ENCODE data around the gene PAAF1.
"Not testable (repeated sequence)": the region's sequence is repeated elsewhere in the genome, so short reads cannot be mapped to it uniquely, and the experiment has no call there.

Gene PAAF1

GRCh38 chr11:73876424-73877310, at the start of gene PAAF1, which contains the start of gene COA4:
Gene PAAF1 (plus strand): TSS chr11:73876999. CDS start chr11:73877022, 23 bp downstream.
Gene COA4 (minus strand): TSS chr11:73876846. CDS start chr11:73873378, 3,468 bp downstream.
- DNase-seq = peak; percentile 61 to 97 (median 90)

GRCh38 chr11:73830261-73830660, 46.5 kb upstream of the PAAF1 start:
- DNase-seq = no peak

- no peak for DNase-seq
Observed at GRCh38 chr11:73833067-73833466, 43.7 kb upstream of the PAAF1 start.

- peak in 4 of 51 donors; percentile 2 to 4 (median 4) for DNase-seq
Observed at GRCh38 chr11:73838443-73839122, 38.2 kb upstream of the PAAF1 start.

GRCh38 chr11:73839123-73839457, 37.7 kb upstream of the PAAF1 start:
- DNase-seq = no peak

GRCh38 chr11:73851046-73851764, 25.6 kb upstream of the PAAF1 start:
- no peak for DNase-seq

GRCh38 chr11:73852049-73852448, 24.8 kb upstream of the PAAF1 start:
- no peak for DNase-seq

GRCh38 chr11:73854680-73855079, 22.1 kb upstream of the PAAF1 start:
- no peak for DNase-seq

- DNase-seq = peak in 30 of 51 donors; percentile 4 to 90 (median 21)
Observed at GRCh38 chr11:73856031-73856567, 20.7 kb upstream of the PAAF1 start.

- no peak for DNase-seq
Observed at GRCh38 chr11:73859671-73860070, 17.1 kb upstream of the PAAF1 start.

- no peak for DNase-seq
Observed at GRCh38 chr11:73860202-73860601, 16.6 kb upstream of the PAAF1 start.

- DNase-seq = no peak
Observed at GRCh38 chr11:73862986-73863385, 13.8 kb upstream of the PAAF1 start.

- DNase-seq = no peak
Observed at GRCh38 chr11:73866095-73866579, 10.7 kb upstream of the PAAF1 start.

- no peak for DNase-seq
Observed at GRCh38 chr11:73866586-73866996, 10.2 kb upstream of the PAAF1 start.

- DNase-seq = no peak
Observed at GRCh38 chr11:73869332-73869949, 7.4 kb upstream of the PAAF1 start.

- DNase-seq = no peak
Observed at GRCh38 chr11:73870261-73870660, 6.5 kb upstream of the PAAF1 start.

GRCh38 chr11:73872749-73873357, 3.9 kb upstream of the PAAF1 start:
- DNase-seq = no peak

- no peak for DNase-seq
Observed at GRCh38 chr11:73875380-73875779, 1.4 kb upstream of the PAAF1 start.

GRCh38 chr11:73875840-73876239, 959 bp upstream of the PAAF1 start:
- DNase-seq = no peak

GRCh38 chr11:73878771-73879170, 2.0 kb downstream of the PAAF1 start:
- DNase-seq = no peak

GRCh38 chr11:73880449-73880848, 3.6 kb downstream of the PAAF1 start:
- DNase-seq = not testable (repeated sequence)
